ENCODE data around the gene NOP56. TPM values are rescaled to one million over a fixed set of nuclear protein-coding genes. Genes with fewer than 3 reads are reported as not detected.

NOP56 gene, protein sequence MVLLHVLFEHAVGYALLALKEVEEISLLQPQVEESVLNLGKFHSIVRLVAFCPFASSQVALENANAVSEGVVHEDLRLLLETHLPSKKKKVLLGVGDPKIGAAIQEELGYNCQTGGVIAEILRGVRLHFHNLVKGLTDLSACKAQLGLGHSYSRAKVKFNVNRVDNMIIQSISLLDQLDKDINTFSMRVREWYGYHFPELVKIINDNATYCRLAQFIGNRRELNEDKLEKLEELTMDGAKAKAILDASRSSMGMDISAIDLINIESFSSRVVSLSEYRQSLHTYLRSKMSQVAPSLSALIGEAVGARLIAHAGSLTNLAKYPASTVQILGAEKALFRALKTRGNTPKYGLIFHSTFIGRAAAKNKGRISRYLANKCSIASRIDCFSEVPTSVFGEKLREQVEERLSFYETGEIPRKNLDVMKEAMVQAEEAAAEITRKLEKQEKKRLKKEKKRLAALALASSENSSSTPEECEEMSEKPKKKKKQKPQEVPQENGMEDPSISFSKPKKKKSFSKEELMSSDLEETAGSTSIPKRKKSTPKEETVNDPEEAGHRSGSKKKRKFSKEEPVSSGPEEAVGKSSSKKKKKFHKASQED
- polyA plus RNA-seq (ENCODE audit: insufficient read length in 4 of 4) = 100 to 1,000 TPM; 229 to 245 (median 232) TPM

- DNase-seq (ENCODE audit: low read depth in 4 of 4, low spot score in 3 of 4) = peak; percentile 84 to 89 (median 88)
Measured at GRCh38 chr20:2651772-2652723, at the start of gene NOP56. NOP56 (plus strand) TSS chr20:2652632; CDS start chr20:2652661, 29 bp downstream.

DNA sequence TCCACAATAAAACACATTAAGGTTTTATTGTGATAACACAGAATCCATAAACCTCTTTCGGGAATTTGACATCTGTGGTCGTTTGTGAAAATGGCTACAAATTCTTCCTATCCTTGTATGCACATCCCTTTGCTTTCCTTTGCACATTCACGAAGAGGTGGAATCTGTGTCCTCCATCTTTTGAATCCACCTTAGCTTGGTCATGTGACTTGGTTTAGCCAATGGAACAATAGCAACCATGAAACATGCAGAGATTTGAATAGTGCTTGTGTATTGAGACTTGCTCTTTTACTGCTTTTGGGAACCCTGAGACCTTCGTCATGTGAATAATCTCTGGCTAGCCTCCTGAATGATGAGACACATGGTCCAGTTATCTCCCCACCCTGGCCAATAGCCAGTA lies 49.7 kb upstream of the NOP56 start:
- DNase-seq (ENCODE audit: low read depth in 4 of 4, low spot score in 3 of 4) = no peak

GRCh38 chr20:2603816-2604505 lies 48.5 kb upstream of the NOP56 start:
- DNase-seq (ENCODE audit: low read depth in 4 of 4, low spot score in 3 of 4) = no peak

GRCh38 chr20:2604506-2604835 lies 48.0 kb upstream of the NOP56 start:
- DNase-seq (ENCODE audit: low read depth in 4 of 4, low spot score in 3 of 4) = no peak

DNA sequence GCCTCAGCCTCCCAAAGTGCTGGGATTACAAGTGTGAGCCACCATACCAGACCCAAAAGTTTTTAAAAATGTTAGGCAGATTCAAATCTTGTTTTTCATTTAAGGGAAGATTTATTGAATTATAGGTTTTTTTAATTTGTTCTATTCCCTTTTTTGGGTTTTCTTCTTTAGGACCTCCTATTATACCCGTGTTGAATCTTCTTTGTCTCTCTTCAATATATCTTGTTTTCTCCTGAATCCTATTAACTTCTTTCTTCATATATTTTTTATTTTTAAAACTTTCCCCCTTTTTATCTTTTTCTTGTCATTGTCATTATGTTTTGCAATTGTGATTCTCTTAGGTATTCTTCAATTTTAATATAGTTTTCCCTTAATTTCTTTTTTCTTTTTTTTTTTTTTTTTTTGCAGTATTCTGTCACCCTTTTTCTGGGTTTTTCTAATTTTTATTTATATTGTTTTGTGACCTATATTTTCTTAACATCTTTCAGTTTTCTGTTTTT lies 45.9 kb upstream of the NOP56 start:
- no peak for DNase-seq (ENCODE audit: low read depth in 4 of 4, low spot score in 3 of 4)

DNA sequence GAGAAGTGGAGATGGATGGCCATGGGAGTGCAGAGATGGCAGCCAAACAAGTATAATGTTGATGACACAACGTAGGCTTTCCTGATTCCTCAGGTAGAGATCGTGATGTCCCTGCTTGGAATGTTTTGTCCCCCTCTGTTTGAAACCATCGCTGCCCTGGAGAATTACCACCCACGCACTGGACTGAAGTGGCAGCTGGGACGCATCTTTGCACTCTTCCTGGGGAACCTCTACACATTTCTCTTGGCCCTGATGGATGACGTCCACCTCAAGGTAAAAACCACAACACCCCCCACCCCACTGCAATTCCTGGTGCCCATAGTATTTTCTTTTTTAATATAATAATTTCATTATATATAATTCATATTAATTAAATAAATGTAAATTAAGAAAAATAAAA lies 42.1 kb upstream of the NOP56 start:
- DNase-seq (ENCODE audit: low read depth in 4 of 4, low spot score in 3 of 4) = no peak

- no peak for DNase-seq (ENCODE audit: low read depth in 4 of 4, low spot score in 3 of 4)
Measured at GRCh38 chr20:2610941-2611720, 41.3 kb upstream of the NOP56 start.

GRCh38 chr20:2612073-2612472 lies 40.4 kb upstream of the NOP56 start:
- DNase-seq (ENCODE audit: low read depth in 4 of 4, low spot score in 3 of 4) = no peak

GRCh38 chr20:2616634-2617033 lies 35.8 kb upstream of the NOP56 start:
- no peak for DNase-seq (ENCODE audit: low read depth in 4 of 4, low spot score in 3 of 4)

DNA sequence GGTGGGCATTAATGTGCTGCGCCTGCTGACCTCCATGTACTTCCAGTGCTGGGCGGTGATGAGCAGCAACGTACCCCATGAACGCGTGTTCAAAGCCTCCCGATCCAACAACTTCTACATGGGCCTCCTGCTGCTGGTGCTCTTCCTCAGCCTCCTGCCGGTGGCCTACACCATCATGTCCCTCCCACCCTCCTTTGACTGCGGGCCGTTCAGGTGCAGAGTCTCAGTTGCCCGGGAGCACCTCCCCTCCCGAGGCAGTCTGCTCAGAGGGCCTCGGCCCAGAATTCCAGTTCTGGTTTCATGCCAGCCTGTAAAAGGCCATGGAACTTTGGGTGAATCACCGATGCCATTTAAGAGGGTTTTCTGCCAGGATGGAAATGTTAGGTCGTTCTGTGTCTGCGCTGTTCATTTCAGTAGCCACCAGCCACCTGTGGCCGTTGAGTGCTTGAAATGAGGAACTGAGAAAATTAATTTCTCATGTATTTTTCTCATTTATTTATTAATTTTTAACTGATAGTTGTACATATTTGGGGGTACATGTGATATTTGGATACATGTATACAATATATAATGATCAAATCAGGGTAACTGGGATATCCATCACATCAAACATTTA lies 35.2 kb upstream of the NOP56 start:
- DNase-seq (ENCODE audit: low read depth in 4 of 4, low spot score in 3 of 4) = no peak

GRCh38 chr20:2618815-2619214 lies 33.6 kb upstream of the NOP56 start:
- no peak for DNase-seq (ENCODE audit: low read depth in 4 of 4, low spot score in 3 of 4)

GRCh38 chr20:2619337-2619736 lies 33.1 kb upstream of the NOP56 start:
- no peak for DNase-seq (ENCODE audit: low read depth in 4 of 4, low spot score in 3 of 4)

GRCh38 chr20:2619961-2620595 lies 32.4 kb upstream of the NOP56 start:
- DNase-seq (ENCODE audit: low read depth in 4 of 4, low spot score in 3 of 4) = no peak

DNA sequence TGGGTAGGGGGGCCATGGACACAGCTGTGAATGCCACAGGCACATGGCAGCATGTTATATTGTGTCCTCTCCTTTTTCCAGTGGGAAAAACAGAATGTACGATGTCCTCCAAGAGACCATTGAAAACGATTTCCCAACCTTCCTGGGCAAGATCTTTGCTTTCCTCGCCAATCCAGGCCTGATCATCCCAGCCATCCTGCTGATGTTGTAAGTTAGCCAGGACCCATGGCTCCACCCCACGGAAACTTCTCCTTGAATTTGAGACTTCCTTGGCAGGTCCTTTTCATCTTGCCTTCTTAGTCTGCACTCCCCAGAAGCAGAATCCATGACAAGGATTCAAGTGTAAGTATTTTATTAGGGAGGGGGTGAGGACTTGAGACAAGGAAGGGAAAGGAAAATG lies 28.2 kb upstream of the NOP56 start:
- DNase-seq (ENCODE audit: low read depth in 4 of 4, low spot score in 3 of 4) = no peak

- no peak for DNase-seq (ENCODE audit: low read depth in 4 of 4, low spot score in 3 of 4)
Measured at GRCh38 chr20:2625062-2625461, 27.4 kb upstream of the NOP56 start.

- no peak for DNase-seq (ENCODE audit: low read depth in 4 of 4, low spot score in 3 of 4)
Measured at GRCh38 chr20:2626853-2627541, 25.4 kb upstream of the NOP56 start.

GRCh38 chr20:2631228-2631627 lies 21.2 kb upstream of the NOP56 start:
- no peak for DNase-seq (ENCODE audit: low read depth in 4 of 4, low spot score in 3 of 4)

DNA sequence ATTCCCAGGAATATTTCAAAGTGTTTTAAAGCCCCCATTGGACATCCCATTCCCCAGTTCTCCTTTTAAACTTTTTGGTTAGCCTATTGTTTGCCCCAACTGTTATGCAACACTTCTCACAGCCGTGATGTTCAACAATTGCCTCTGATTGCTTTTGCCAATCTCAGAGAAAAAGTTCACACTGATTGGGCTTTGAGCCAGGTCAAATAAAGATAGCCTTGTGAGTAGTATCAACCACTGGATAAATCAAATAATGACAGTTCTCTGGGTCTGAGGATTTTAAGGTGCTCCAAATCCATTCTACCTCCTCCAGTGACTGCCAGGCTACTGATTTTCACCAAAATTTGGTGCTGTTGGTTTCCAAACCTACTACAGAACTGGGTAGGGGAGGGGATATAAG lies 19.1 kb upstream of the NOP56 start:
- no peak for DNase-seq (ENCODE audit: low read depth in 4 of 4, low spot score in 3 of 4)
